GM12878 (cell line): ENCODE measurements around the gene TMEM256. TPM values are rescaled to one million over a fixed set of nuclear protein-coding genes. Genes with fewer than 3 reads are reported as not detected.
A peak's percentile ranks its signal among the peaks of the same experiment; 100 is the strongest.

Source experiments
- BCL11A ChIP-seq: IDR thresholded peaks from 2 replicates; pipeline ENCODE4 v1.6.1; 2011; ENCODE audit warnings: low read depth, low read length
- CEBPZ ChIP-seq: fragments of 150-350 bp; IDR thresholded peaks from 2 replicates; pipeline ENCODE4 v1.6.1; 2016; ENCODE audit warnings: low read depth, low read length
- DPF2 ChIP-seq: fragments of 450-650 bp; IDR thresholded peaks from 2 replicates; pipeline ENCODE4 v1.6.1; 2017; ENCODE audit warnings: mild to moderate bottlenecking
- HDAC6 ChIP-seq: fragments of 200-600 bp; sonication (generic); IDR thresholded peaks from one replicate; pipeline ENCODE4 v1.8.0; 2017; ENCODE audit warnings: antibody characterized with exemption; ENCODE audit not compliant: unreplicated experiment
- IKZF1 ChIP-seq: fragments of 450-650 bp; conservative IDR thresholded peaks from 2 replicates; pipeline ENCODE4 v1.6.1; 2017; ENCODE audit warnings: antibody characterized with exemption, mild to moderate bottlenecking
- MEF2A ChIP-seq: IDR thresholded peaks from 2 replicates; pipeline ENCODE4 v1.6.1; 2011; ENCODE audit warnings: low read depth, mild to moderate bottlenecking, low read length, moderate library complexity; ENCODE audit not compliant: insufficient read depth
- NR2C1 ChIP-seq: fragments of 450-650 bp; IDR thresholded peaks from 2 replicates; pipeline ENCODE4 v1.6.1; 2017; ENCODE audit warnings: antibody characterized with exemption, mild to moderate bottlenecking, moderate library complexity
- PKNOX1 ChIP-seq: fragments of 450-650 bp; IDR thresholded peaks from 2 replicates; pipeline ENCODE4 v1.6.1; 2016; ENCODE audit warnings: mild to moderate bottlenecking
- POU2F2 ChIP-seq: IDR thresholded peaks from 3 replicates; pipeline ENCODE4 v1.6.1; 2011; ENCODE audit warnings: low read depth, mild to moderate bottlenecking, low read length, borderline replicate concordance
- RAD51 ChIP-seq: fragments of 450-650 bp; IDR thresholded peaks from 2 replicates; pipeline ENCODE4 v1.6.1; 2016; ENCODE audit warnings: moderate library complexity, mild to moderate bottlenecking, inconsistent platforms
- SMAD1 ChIP-seq: fragments of 450-650 bp; IDR thresholded peaks from 2 replicates; pipeline ENCODE4 v1.6.1; 2018; ENCODE audit warnings: mild to moderate bottlenecking, low read depth; ENCODE audit not compliant: partially characterized antibody
- STAT1 ChIP-seq: fragments of 450-650 bp; conservative IDR thresholded peaks from 2 replicates; pipeline ENCODE4 v1.6.1; 2014; ENCODE audit warnings: antibody characterized with exemption, mild to moderate bottlenecking
- ZBTB4 ChIP-seq: fragments of 450-650 bp; formaldehyde crosslinking; IDR thresholded peaks from 2 replicates; pipeline ENCODE4 v1.4.0; 2022; ENCODE audit warnings: mild to moderate bottlenecking, moderate library complexity
- ZBTB40 ChIP-seq: fragments of 450-650 bp; IDR thresholded peaks from 2 replicates; pipeline ENCODE4 v1.6.1; 2016; ENCODE audit warnings: mild to moderate bottlenecking, moderate library complexity, borderline replicate concordance
- ZNF207 ChIP-seq: fragments of 450-650 bp; IDR thresholded peaks from 2 replicates; pipeline ENCODE4 v1.6.1; 2014; ENCODE audit warnings: antibody characterized with exemption, mild to moderate bottlenecking, borderline replicate concordance
- ZZZ3 ChIP-seq: IDR thresholded peaks from 2 replicates; pipeline ENCODE4 v1.6.1; 2011; ENCODE audit warnings: low read depth; ENCODE audit not compliant: control insufficient read depth, insufficient read length
- polyA plus RNA-seq, 11 experiments: library from polyadenylated mRNA; depleted of rRNA in 4 of 11; unstranded in 6 of 11; stranded (reverse) in 5 of 11; fragments of >200 nt; fragmentation: Nextera tagmentation in 4 of 11; fragmentation: Illumina TruSeq in 1 of 11; extraction: Ambion mirVana in 4 of 11; extraction: Trizol in 1 of 11; gene quantifications; 1 replicate in 1 of 11; 2 replicates in 10 of 11; pipeline versions ENCODE4 v1.2.1 to v1.2.3, GENCODE V29; 2011 to 2016; ENCODE audit warnings: inconsistent platforms in 2 of 11, missing spikeins in 2 of 11, low read depth in 1 of 11
- total RNA-seq, 4 experiments: library from RNA; depleted of rRNA in 3 of 4; stranded (reverse); fragments of >200 nt in 3 of 4; fragmentation: Illumina TruSeq in 1 of 4; extraction: Trizol in 1 of 4; gene quantifications; 2 replicates each; pipeline versions ENCODE4 v1.2.1 to v1.2.3, GENCODE V29; 2013 to 2021

The TMEM256 gene
- total and polyA plus RNA-seq, 10 of the 15 experiments (the other 5 are each of a cell fraction or from before 2014, with no cell fraction given) = 57.3 to 342 (median 95.7) TPM

- TF ChIP-seq ZBTB40 (no peak), SMAD1 (no peak), POU2F2 (peak; percentile 14; the same call in 1 of the 3 replicates), STAT1 (no peak), HDAC6 (no peak), IKZF1 (peak; percentile 75), CEBPZ (no peak), RAD51 (no peak), ZBTB4 (no peak), BCL11A (no peak), PKNOX1 (no peak), ZZZ3 (no peak), MEF2A (no peak), DPF2 (peak; percentile 80), NR2C1 (no peak), ZNF207 (no peak)
These were observed 32.9 kb upstream of the TMEM256 start (continued) for GRCh38 chr17:7436556-7437368.
